GM13976 (cell line): Measurements from ENCODE around the gene PPP1R2.

ENCODE experiments used
- DNase-seq: peaks from one replicate; pipeline ENCODE4 v3.0.0; 2012; ENCODE audit warnings: low spot score
- in situ Hi-C: fragments of 300-500 bp; cut with MboI; formaldehyde crosslinking; loops from one replicate; pipeline ENCODE4 v1.12.0; 2022; ENCODE audit warnings: low sequenced_read_pairs, mixed read lengths, inconsistent platforms; ENCODE audit not compliant: unreplicated experiment
- TF ChIP-seq, protein P1 (sequence below): IDR thresholded peaks from 2 replicates; pipeline ENCODE4 v1.5.1; 2012; ENCODE audit warnings: borderline replicate concordance, mild to moderate bottlenecking; ENCODE audit not compliant: insufficient read depth; ENCODE audit errors: extremely low read depth, missing control alignments, control extremely low read depth

PPP1R2 gene

DNA sequence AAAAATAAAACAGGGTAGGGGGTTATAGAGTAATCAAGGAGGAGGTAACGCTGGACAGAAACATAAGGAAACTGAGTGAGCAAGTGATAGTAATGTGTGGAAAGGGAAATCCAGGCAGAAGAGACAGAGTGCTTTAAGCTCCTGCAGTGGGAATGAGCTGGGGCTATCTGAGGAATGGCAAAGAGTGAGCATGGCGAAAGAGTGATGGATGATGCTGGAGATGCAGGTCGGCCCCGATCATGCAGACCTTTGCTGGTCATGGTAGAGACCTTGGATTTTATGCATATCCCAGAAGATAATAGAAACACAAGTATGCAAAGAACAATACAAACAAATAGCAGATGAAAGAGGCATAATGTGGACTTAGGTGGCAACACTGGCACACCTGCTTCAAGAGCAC lies 74.3 kb downstream of the PPP1R2 start:
- in situ Hi-C loops, result no loop called here
- no peak for DNase-seq
- TF ChIP-seq, protein P1, sequence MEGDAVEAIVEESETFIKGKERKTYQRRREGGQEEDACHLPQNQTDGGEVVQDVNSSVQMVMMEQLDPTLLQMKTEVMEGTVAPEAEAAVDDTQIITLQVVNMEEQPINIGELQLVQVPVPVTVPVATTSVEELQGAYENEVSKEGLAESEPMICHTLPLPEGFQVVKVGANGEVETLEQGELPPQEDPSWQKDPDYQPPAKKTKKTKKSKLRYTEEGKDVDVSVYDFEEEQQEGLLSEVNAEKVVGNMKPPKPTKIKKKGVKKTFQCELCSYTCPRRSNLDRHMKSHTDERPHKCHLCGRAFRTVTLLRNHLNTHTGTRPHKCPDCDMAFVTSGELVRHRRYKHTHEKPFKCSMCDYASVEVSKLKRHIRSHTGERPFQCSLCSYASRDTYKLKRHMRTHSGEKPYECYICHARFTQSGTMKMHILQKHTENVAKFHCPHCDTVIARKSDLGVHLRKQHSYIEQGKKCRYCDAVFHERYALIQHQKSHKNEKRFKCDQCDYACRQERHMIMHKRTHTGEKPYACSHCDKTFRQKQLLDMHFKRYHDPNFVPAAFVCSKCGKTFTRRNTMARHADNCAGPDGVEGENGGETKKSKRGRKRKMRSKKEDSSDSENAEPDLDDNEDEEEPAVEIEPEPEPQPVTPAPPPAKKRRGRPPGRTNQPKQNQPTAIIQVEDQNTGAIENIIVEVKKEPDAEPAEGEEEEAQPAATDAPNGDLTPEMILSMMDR, result no peak

DNA sequence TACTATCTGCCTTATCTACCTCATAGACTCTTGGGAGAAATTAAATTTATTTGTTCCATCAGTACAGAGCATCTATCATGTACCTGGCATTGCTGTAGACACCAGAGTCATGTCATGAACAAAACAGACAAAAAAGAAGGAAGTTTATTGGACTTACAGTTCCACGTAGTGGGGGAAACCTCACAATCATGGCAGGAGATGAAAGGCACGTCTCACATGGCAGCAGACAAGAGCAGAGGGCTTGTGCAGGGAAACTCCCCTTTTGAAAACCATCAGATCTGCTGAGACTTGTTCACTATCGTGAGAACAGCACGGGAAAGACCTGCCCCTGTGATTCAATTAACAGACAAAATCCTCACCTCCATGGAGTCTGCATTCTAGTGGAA lies 74.7 kb downstream of the PPP1R2 start:
- TF ChIP-seq, protein P1, result no peak
- in situ Hi-C loops, result no loop called here
- no peak for DNase-seq

DNA sequence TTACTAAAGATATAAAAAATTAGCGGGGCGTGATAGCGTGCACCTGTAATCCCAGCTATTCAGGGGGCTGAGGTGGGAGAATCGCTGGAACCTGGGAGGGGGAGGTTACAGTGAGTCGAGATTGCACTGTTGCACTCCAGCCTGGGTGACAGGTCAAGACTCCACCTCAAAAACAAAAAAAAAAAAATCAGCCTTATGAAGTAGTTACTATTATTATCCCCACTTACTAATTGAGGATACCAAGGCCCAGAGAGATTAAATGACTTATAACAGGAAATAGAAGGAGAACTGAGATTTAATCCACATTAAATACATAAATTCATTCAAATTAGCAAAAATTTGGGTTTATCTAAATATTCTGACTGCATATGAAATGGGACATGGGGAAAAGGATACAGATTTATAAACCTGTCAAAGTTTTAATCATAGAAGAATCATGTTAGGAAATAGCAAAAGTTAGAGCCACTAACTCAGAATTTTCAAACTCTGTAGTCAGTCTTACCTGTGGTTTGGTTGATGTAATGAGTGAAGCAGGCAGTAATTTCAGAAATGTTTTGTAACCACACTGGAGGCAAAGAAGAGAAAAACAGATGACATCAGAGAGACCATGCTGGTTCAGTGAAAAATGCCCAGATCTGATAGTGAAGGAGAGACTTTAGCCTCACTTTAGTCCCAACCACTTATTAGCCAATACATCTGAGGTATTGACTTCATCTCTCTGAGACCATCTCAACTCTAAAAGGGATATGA lies 75.3 kb downstream of the PPP1R2 start:
- TF ChIP-seq, protein P1, result no peak
- no peak for DNase-seq
- in situ Hi-C loops, result no loop called here

DNA sequence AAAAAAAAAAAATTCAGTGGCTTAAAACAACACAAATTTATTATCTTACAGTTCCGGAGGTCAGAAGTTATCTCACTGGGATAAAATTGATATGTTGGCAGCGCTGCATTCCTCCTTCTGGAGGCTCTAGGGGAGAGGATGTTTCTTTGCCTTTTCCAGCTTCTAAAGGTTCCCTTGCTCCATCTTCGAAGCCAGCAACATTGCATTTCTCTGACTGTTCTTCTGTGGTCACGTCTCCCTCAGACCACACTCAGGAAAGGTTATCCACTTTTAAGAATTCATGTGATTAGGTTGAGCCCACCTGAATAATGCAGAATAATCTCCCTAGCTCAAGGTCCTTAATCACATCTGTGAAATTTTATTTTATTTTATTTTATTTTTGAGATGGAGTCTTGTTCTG lies 76.9 kb downstream of the PPP1R2 start:
- no peak for DNase-seq
- in situ Hi-C loops, result no loop called here
- TF ChIP-seq, protein P1, result no peak
